ENCODE measurements around the gene LHX8.
"Not testable (repeated sequence)": the region's sequence is repeated elsewhere in the genome, so short reads cannot be mapped to it uniquely, and the experiment has no call there.

LHX8 gene

GRCh38 chr1:75134647-75135572, 722 bp downstream of the LHX8 start:
- no peak for DNase-seq

GRCh38 chr1:75135573-75136194, 1.5 kb downstream of the LHX8 start:
- DNase-seq, result no peak

- DNase-seq, result no peak
These were observed 2.1 kb downstream of the LHX8 start for GRCh38 chr1:75136195-75136815.

- DNase-seq, result no peak
These were observed 2.9 kb downstream of the LHX8 start for GRCh38 chr1:75136921-75137641.

- DNase-seq, result no peak
These were observed 17.9 kb downstream of the LHX8 start for GRCh38 chr1:75152092-75152491.

- DNase-seq, result no peak
These were observed 25.0 kb downstream of the LHX8 start for GRCh38 chr1:75159154-75159553.

- no peak for DNase-seq
These were observed 31.1 kb downstream of the LHX8 start for GRCh38 chr1:75165264-75165663.

- DNase-seq, result no peak
These were observed 32.6 kb downstream of the LHX8 start for GRCh38 chr1:75166821-75167220.

GRCh38 chr1:75170011-75170410, 35.8 kb downstream of the LHX8 start:
- no peak for DNase-seq

GRCh38 chr1:75170981-75171380, 36.8 kb downstream of the LHX8 start:
- DNase-seq, result no peak

- DNase-seq, result no peak
These were observed 37.7 kb downstream of the LHX8 start for GRCh38 chr1:75171876-75172275.

- no peak for DNase-seq
These were observed 38.4 kb downstream of the LHX8 start for GRCh38 chr1:75172556-75172955.

- no peak for DNase-seq
These were observed 40.0 kb downstream of the LHX8 start for GRCh38 chr1:75174031-75174760.

- not testable (repeated sequence) for DNase-seq
These were observed 47.2 kb downstream of the LHX8 start for GRCh38 chr1:75181214-75181955.

GRCh38 chr1:75188892-75189291, 54.7 kb downstream of the LHX8 start:
- no peak for DNase-seq

- no peak for DNase-seq
These were observed 64.0 kb downstream of the LHX8 start for GRCh38 chr1:75198163-75198562.

- DNase-seq, result no peak
These were observed 64.6 kb downstream of the LHX8 start for GRCh38 chr1:75198761-75199160.

- no peak for DNase-seq
These were observed 68.6 kb downstream of the LHX8 start for GRCh38 chr1:75202751-75203150.

- DNase-seq, result no peak
These were observed 69.5 kb downstream of the LHX8 start for GRCh38 chr1:75203415-75204277.

- no peak for DNase-seq
These were observed 74.7 kb downstream of the LHX8 start for GRCh38 chr1:75208862-75209261.

Measured in stimulated activated CD4-positive, alpha-beta T cell treated with anti-CD3 and anti-CD28 coated beads, Interleukin-2, amount 100 ng/mL, for 48 hours (primary cell).